Heart left ventricle (tissue), 13 donors: ENCODE results near the gene TRMO.

Experiments used
- POLR2A ChIP-seq, 2 donors: fragments of 450-650 bp; IDR thresholded peaks; one replicate each; pipeline ENCODE4 v1.6.1; 2017; ENCODE audit warnings: antibody characterized with exemption in 2 of 2, mild to moderate bottlenecking in 2 of 2, moderate library complexity in 2 of 2
- TF ChIP-seq, protein P1 (sequence below), 12 donors: fragments of 200-600 bp; sonication (generic) in 4 of 12; IDR thresholded peaks; one replicate each; pipeline versions ENCODE4 v1.5.0 to v1.8.0; 2018 to 2022; ENCODE audit warnings: antibody characterized with exemption in 12 of 12, mild to moderate bottlenecking in 5 of 12
- donor health status: ischemic (EF 13 %, LVEDD 7.1; RV severe dilation, severe dysfunction).
- donor health status: DM: no; HTN: yes; CAD: no.
- donor health status: DM: no; HTN: no; CAD: no.
- donor health status: ischemic (EF 25% LVEDD 6.9; RV normal size, moderate dysfunction).
- donor health status: ischemic (EF 25% LVEDD 5.7; RV mildly dilated, moderate dysfunction).
- donor health status: ischemic (EF 35%, LVEDD 5.7; RV mildly dilated, moderate dysfunction).
- donor health status: nonischemic (EF 11% LVEDD 7.7; RV severe dilation, severe dysfunction).
- donor health status: DM: yes; HTN: yes; CAD: no.
- donor health status: PGD.
- donor health status: ischemic (EF 29% LVEDD 5.4; RV normal size, mild dysfunction).
- donor health status: nonischemic (EF 23%, LVEDD 6.1; RV moderate dilation, normal function).

DNA sequence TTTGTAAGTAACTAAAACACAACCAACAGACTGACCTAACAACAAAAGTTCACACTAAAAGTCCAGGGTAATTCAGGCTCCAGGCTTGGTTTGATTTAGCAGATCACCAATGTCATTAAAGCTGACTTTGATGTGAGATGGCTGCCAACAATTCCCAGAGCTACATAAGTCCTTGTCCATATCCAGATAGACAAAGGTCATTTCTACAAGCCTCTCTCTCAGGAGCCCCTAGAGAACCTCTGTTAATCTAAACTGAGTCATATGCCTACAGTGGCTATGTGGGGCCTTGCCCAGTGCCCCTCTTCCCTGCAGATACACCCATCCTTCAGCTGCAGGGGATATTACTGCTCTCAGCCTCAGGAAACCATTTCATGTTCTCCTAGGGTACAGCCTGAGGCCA lies 42.6 kb upstream of the TRMO start:
- TF ChIP-seq, protein P1, sequence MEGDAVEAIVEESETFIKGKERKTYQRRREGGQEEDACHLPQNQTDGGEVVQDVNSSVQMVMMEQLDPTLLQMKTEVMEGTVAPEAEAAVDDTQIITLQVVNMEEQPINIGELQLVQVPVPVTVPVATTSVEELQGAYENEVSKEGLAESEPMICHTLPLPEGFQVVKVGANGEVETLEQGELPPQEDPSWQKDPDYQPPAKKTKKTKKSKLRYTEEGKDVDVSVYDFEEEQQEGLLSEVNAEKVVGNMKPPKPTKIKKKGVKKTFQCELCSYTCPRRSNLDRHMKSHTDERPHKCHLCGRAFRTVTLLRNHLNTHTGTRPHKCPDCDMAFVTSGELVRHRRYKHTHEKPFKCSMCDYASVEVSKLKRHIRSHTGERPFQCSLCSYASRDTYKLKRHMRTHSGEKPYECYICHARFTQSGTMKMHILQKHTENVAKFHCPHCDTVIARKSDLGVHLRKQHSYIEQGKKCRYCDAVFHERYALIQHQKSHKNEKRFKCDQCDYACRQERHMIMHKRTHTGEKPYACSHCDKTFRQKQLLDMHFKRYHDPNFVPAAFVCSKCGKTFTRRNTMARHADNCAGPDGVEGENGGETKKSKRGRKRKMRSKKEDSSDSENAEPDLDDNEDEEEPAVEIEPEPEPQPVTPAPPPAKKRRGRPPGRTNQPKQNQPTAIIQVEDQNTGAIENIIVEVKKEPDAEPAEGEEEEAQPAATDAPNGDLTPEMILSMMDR (IDR thresholded peaks at IDR 0.05): no peak
- TF ChIP-seq POLR2A (IDR thresholded peaks at IDR 0.05): no peak
